Peyer's patch (tissue), 4 donors: Measurements from ENCODE around the gene DGKA. TPM values are rescaled to one million over a fixed set of nuclear protein-coding genes. Genes with fewer than 3 reads are reported as not detected.

Source experiments
- DNase-seq, 3 donors: peaks; one replicate each; pipeline ENCODE4 v3.0.0-alpha.2; 2017 to 2019
- H3K27ac ChIP-seq, 4 donors: fragments of 200-600 bp; sonication (generic); one replicate each; pipeline ENCODE4 v1.5.1; 2016 to 2019
- H3K27me3 ChIP-seq, 2 donors: fragments of 200-600 bp; sonication (generic); one replicate each; pipeline ENCODE4 v1.5.1; 2019
- H3K36me3 ChIP-seq, 3 donors: fragments of 200-600 bp; sonication (generic); one replicate each; pipeline ENCODE4 v1.5.1; 2016 to 2019
- H3K4me1 ChIP-seq, 4 donors: fragments of 200-600 bp; sonication (generic); one replicate each; pipeline ENCODE4 v1.5.1; 2016 to 2019
- H3K4me3 ChIP-seq, 4 donors: fragments of 200-600 bp; sonication (generic); 1 replicate in 3 of 4; 2 replicates in 1 of 4; pipeline ENCODE4 v1.5.1; 2016 to 2019; ENCODE audit warnings: mild to moderate bottlenecking in 1 of 4
- H3K9me3 ChIP-seq, 4 donors: fragments of 200-600 bp; sonication (generic); one replicate each; pipeline ENCODE4 v1.5.1; 2016 to 2019; ENCODE audit warnings: mild to moderate bottlenecking in 1 of 4
- CTCF ChIP-seq, 6 experiments: fragments of 450-650 bp in 4 of 6; fragments of 200-600 bp in 2 of 6; sonication (generic) in 1 of 6; IDR thresholded peaks; one replicate each; pipeline ENCODE4 v1.5.1; 2017 to 2019; ENCODE audit warnings: antibody characterized with exemption in 6 of 6, mild to moderate bottlenecking in 3 of 6, moderate library complexity in 1 of 6
- POLR2A ChIP-seq, 2 donors: fragments of 450-650 bp; IDR thresholded peaks; one replicate each; pipeline ENCODE4 v1.5.1; 2017; ENCODE audit warnings: antibody characterized with exemption in 2 of 2, mild to moderate bottlenecking in 2 of 2, moderate library complexity in 2 of 2
- total RNA-seq, 4 donors: library from RNA; depleted of rRNA; stranded (reverse); fragments of >200 nt; gene quantifications; one replicate each; pipeline ENCODE4 v1.1.0, GENCODE V29; 2016

Gene DGKA
- total RNA-seq, 4 donors from 2014 or later, result 181 to 447 (median 331) TPM

GRCh38 chr12:55970775-55971174 is 39.8 kb downstream of the DGKA start:
- Histone ChIP-seq H3K27me3 (no peaks in the 10 kb centered on the region), H3K27ac (no peak overlapping the region), H3K4me1 (peaks cover 0 to 32% (median 4%) of the 10 kb centered on the region in 4 donors), H3K36me3 (no peaks in the 10 kb centered on the region), H3K9me3 (no peaks in the 10 kb centered on the region), H3K4me3 (no peak overlapping the region)
- DNase-seq, result no peak
- TF ChIP-seq CTCF (IDR thresholded peaks at IDR 0.05), result no peak
- TF ChIP-seq POLR2A (IDR thresholded peaks at IDR 0.05), result no peak

GRCh38 chr12:55972042-55972441 is 41.1 kb downstream of the DGKA start:
- H3K4me1 ChIP-seq, result peaks cover 0 to 36% (median 2%) of the 10 kb centered on the region in 4 donors
- TF ChIP-seq POLR2A (IDR thresholded peaks at IDR 0.05), result no peak

GRCh38 chr12:55972456-55972855 is 41.5 kb downstream of the DGKA start:
- DNase-seq, result no peak
- Histone ChIP-seq H3K36me3 (peaks cover 0 to 4% (median 0%) of the 10 kb centered on the region in 3 donors), H3K4me1 (peaks cover 0 to 33% (median 2%) of the 10 kb centered on the region in 4 donors), H3K4me3 (peak overlapping the region; percentile 55 to 67 (median 59)), H3K9me3 (no peaks in the 10 kb centered on the region), H3K27me3 (no peaks in the 10 kb centered on the region), H3K27ac (peak overlapping the region; percentile 92 to 97 (median 95))
- no peak for TF ChIP-seq CTCF (IDR thresholded peaks at IDR 0.05)
- no peak for TF ChIP-seq POLR2A (IDR thresholded peaks at IDR 0.05)

More at GRCh38 chr12:55972042-55972441, 41.1 kb downstream of the DGKA start:
- H3K4me3 ChIP-seq, result no peak overlapping the region
- no peaks in the 10 kb centered on the region for H3K27me3 ChIP-seq
- H3K36me3 ChIP-seq, result peaks cover 0 to 4% (median 0%) of the 10 kb centered on the region in 3 donors
- H3K27ac ChIP-seq, result peak overlapping the region in 2 of 4 donors; percentile 92 to 97
- no peaks in the 10 kb centered on the region for H3K9me3 ChIP-seq
- DNase-seq, result no peak

- Histone ChIP-seq H3K36me3 (peaks cover 0 to 4% (median 0%) of the 10 kb centered on the region in 3 donors), H3K9me3 (no peaks in the 10 kb centered on the region), H3K4me3 (peak overlapping the region; percentile 55 to 67 (median 59)), H3K4me1 (peaks cover 0 to 35% (median 2%) of the 10 kb centered on the region in 4 donors), H3K27ac (peak overlapping the region; percentile 92 to 97 (median 95)), H3K27me3 (no peaks in the 10 kb centered on the region)
- TF ChIP-seq POLR2A (IDR thresholded peaks at IDR 0.05), result peak; percentile 72 to 88
- TF ChIP-seq CTCF (IDR thresholded peaks at IDR 0.05), result peak in 1 of 6 experiments; percentile 5
- peak in 2 of 3 donors; percentile 36 to 55 for DNase-seq
These were observed 42.1 kb downstream of the DGKA start for GRCh38 chr12:55972911-55973598.

GRCh38 chr12:55973599-55974307 is 42.8 kb downstream of the DGKA start, which contains the start of gene RAB5B:
RAB5B (plus strand) TSS chr12:55974078; CDS start chr12:55986961, 12,883 bp downstream.
- Histone ChIP-seq H3K4me1 (peaks cover 0 to 35% (median 2%) of the 10 kb centered on the region in 4 donors), H3K27ac (peak within 1 kb of the TSS; percentile 92 to 98 (median 95)), H3K36me3 (peaks cover 0 to 4% (median 0%) of the 10 kb centered on the region in 3 donors), H3K9me3 (no peaks in the 10 kb centered on the region), H3K27me3 (no peaks in the 10 kb centered on the region), H3K4me3 (peak within 1 kb of the TSS; percentile 71 to 100 (median 95))
- TF ChIP-seq CTCF (IDR thresholded peaks at IDR 0.05) (peak; percentile 17 to 53 (median 36)), POLR2A (IDR thresholded peaks at IDR 0.05) (peak; percentile 97 to 99)
- DNase-seq, result peak; percentile 97 to 100 (median 98)
